Osteoblast (primary cell): ENCODE results near the gene OR52B2. TPM values are rescaled to one million over a fixed set of nuclear protein-coding genes. Genes with fewer than 3 reads are reported as not detected.

Source experiments
- DNase-seq: peaks from one replicate; pipeline ENCODE4 v3.0.0; 2011; ENCODE audit warnings: low spot score, mixed read lengths; ENCODE audit not compliant: insufficient read length; ENCODE audit errors: missing footprints
- H2AFZ ChIP-seq: 2 replicates; pipeline ENCODE4 v1.6.0; 2011; ENCODE audit warnings: mild to moderate bottlenecking, low read length
- H3K27ac ChIP-seq: 2 replicates; pipeline ENCODE4 v1.5.1; 2011; ENCODE audit warnings: mild to moderate bottlenecking, low read depth, low read length, moderate library complexity
- H3K27me3 ChIP-seq: 2 replicates; pipeline ENCODE4 v1.6.0; 2012; ENCODE audit warnings: mild to moderate bottlenecking, control low read depth, inconsistent platforms, low read length, moderate library complexity; ENCODE audit not compliant: insufficient read depth
- H3K36me3 ChIP-seq: 2 replicates; pipeline ENCODE4 v1.5.1; 2011; ENCODE audit warnings: mild to moderate bottlenecking, low read length, control low read depth, moderate library complexity; ENCODE audit not compliant: insufficient read depth
- H3K4me1 ChIP-seq: 2 replicates; pipeline ENCODE4 v1.5.1; 2011; ENCODE audit warnings: mild to moderate bottlenecking, low read length, control low read depth, moderate library complexity; ENCODE audit not compliant: insufficient read depth
- H3K4me2 ChIP-seq: 2 replicates; pipeline ENCODE4 v1.6.0; 2011; ENCODE audit warnings: mild to moderate bottlenecking, low read length; ENCODE audit not compliant: insufficient read depth
- H3K4me3 ChIP-seq: fragments of 200-600 bp; sonication (generic); 3 replicates; pipeline ENCODE4 v1.5.1; 2012; ENCODE audit warnings: mild to moderate bottlenecking, low read length, inconsistent platforms; ENCODE audit not compliant: insufficient read depth
- H3K79me2 ChIP-seq: 2 replicates; pipeline ENCODE4 v1.6.0; 2012; ENCODE audit warnings: mild to moderate bottlenecking, low read length, control low read depth, inconsistent platforms; ENCODE audit not compliant: insufficient read depth
- H3K9me3 ChIP-seq: 2 replicates; pipeline ENCODE4 v1.5.1; 2011; ENCODE audit warnings: low read depth, low read length, control low read depth
- H4K20me1 ChIP-seq: 2 replicates; pipeline ENCODE4 v1.6.0; 2012; ENCODE audit warnings: mild to moderate bottlenecking, low read length, control low read depth; ENCODE audit not compliant: insufficient read depth
- total RNA-seq: library from RNA; depleted of rRNA; stranded (reverse); fragments of >200 nt; gene quantifications from 2 replicates; pipeline ENCODE4 v1.2.3, GENCODE V29; 2012
- TF ChIP-seq, protein P1 (sequence below): IDR thresholded peaks from 2 replicates; pipeline ENCODE4 v1.5.1; 2011; ENCODE audit warnings: mild to moderate bottlenecking, low read depth, low read length, moderate library complexity; ENCODE audit errors: extremely low read depth

Gene OR52B2
- total RNA-seq, 1 donor: not detected

GRCh38 chr11:6214530-6214929 is 44.4 kb upstream of the OR52B2 start:
- peaks cover 6% of the 10 kb centered on the region for H3K4me1 ChIP-seq
- no peak overlapping the region for H3K4me2 ChIP-seq
- no peak for DNase-seq
- no peaks in the 10 kb centered on the region for H3K27me3 ChIP-seq
- H3K36me3 ChIP-seq: peaks cover 57% of the 10 kb centered on the region
- H4K20me1 ChIP-seq: peaks cover 8% of the 10 kb centered on the region
- no peak overlapping the region for H3K4me3 ChIP-seq
- H2AFZ ChIP-seq: no peak overlapping the region
- H3K9me3 ChIP-seq: no peaks in the 10 kb centered on the region
- TF ChIP-seq, protein P1, sequence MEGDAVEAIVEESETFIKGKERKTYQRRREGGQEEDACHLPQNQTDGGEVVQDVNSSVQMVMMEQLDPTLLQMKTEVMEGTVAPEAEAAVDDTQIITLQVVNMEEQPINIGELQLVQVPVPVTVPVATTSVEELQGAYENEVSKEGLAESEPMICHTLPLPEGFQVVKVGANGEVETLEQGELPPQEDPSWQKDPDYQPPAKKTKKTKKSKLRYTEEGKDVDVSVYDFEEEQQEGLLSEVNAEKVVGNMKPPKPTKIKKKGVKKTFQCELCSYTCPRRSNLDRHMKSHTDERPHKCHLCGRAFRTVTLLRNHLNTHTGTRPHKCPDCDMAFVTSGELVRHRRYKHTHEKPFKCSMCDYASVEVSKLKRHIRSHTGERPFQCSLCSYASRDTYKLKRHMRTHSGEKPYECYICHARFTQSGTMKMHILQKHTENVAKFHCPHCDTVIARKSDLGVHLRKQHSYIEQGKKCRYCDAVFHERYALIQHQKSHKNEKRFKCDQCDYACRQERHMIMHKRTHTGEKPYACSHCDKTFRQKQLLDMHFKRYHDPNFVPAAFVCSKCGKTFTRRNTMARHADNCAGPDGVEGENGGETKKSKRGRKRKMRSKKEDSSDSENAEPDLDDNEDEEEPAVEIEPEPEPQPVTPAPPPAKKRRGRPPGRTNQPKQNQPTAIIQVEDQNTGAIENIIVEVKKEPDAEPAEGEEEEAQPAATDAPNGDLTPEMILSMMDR: no peak
- no peak overlapping the region for H3K27ac ChIP-seq
- H3K79me2 ChIP-seq: peaks cover 6% of the 10 kb centered on the region

GRCh38 chr11:6210274-6210955 is 40.3 kb upstream of the OR52B2 start:
- no peak overlapping the region for H2AFZ ChIP-seq
- no peaks in the 10 kb centered on the region for H3K79me2 ChIP-seq
- peaks cover under 1% of the 10 kb centered on the region for H4K20me1 ChIP-seq
- no peaks in the 10 kb centered on the region for H3K4me1 ChIP-seq
- TF ChIP-seq, protein P1: no peak
- no peak overlapping the region for H3K4me2 ChIP-seq
- H3K9me3 ChIP-seq: no peaks in the 10 kb centered on the region
- H3K27ac ChIP-seq: no peak overlapping the region
- no peak overlapping the region for H3K4me3 ChIP-seq
- H3K36me3 ChIP-seq: peaks cover 35% of the 10 kb centered on the region
- no peaks in the 10 kb centered on the region for H3K27me3 ChIP-seq
- DNase-seq: no peak

GRCh38 chr11:6209801-6210200 is 39.7 kb upstream of the OR52B2 start:
- Histone ChIP-seq H3K27ac (no peak overlapping the region), H3K36me3 (peaks cover 35% of the 10 kb centered on the region), H3K79me2 (no peaks in the 10 kb centered on the region), H2AFZ (no peak overlapping the region), H4K20me1 (peaks cover 3% of the 10 kb centered on the region), H3K4me2 (no peak overlapping the region), H3K9me3 (no peaks in the 10 kb centered on the region), H3K4me1 (no peaks in the 10 kb centered on the region), H3K27me3 (no peaks in the 10 kb centered on the region), H3K4me3 (no peak overlapping the region)
- DNase-seq: no peak
- TF ChIP-seq, protein P1: no peak

GRCh38 chr11:6206456-6207180 is 36.5 kb upstream of the OR52B2 start:
- no peaks in the 10 kb centered on the region for H3K4me1 ChIP-seq
- DNase-seq: no peak
- no peaks in the 10 kb centered on the region for H3K79me2 ChIP-seq
- H3K36me3 ChIP-seq: peaks cover 20% of the 10 kb centered on the region
- H3K4me3 ChIP-seq: no peak overlapping the region
- peaks cover 3% of the 10 kb centered on the region for H4K20me1 ChIP-seq
- TF ChIP-seq, protein P1: no peak
- H2AFZ ChIP-seq: no peak overlapping the region
- no peak overlapping the region for H3K4me2 ChIP-seq
- no peaks in the 10 kb centered on the region for H3K27me3 ChIP-seq
- H3K9me3 ChIP-seq: no peaks in the 10 kb centered on the region
- H3K27ac ChIP-seq: no peak overlapping the region
